CD14-positive monocyte (primary cell): Measurements from ENCODE around the gene BACE2. TPM values are rescaled to one million over a fixed set of nuclear protein-coding genes. Genes with fewer than 3 reads are reported as not detected.

Source experiments
- DNase-seq, 3 donors: peaks; one replicate each; pipeline ENCODE4 v3.0.0-alpha.2; 2011 to 2022
- H2AFZ ChIP-seq: 2 replicates; pipeline ENCODE4 v1.6.0; 2012; ENCODE audit warnings: mild to moderate bottlenecking, low read depth, low read length, inconsistent platforms; ENCODE audit not compliant: insufficient read depth, poor library complexity, severe bottlenecking
- H3K27ac ChIP-seq, 2 donors: 1 replicate in 1 of 2; 2 replicates in 1 of 2; pipeline ENCODE4 v1.5.1; 2012 to 2013; ENCODE audit warnings: low read length in 2 of 2, control low read depth in 1 of 2, inconsistent platforms in 1 of 2, low read depth in 1 of 2, mild to moderate bottlenecking in 1 of 2
- H3K27me3 ChIP-seq, 2 donors: one replicate each; pipeline versions ENCODE4 v1.6.0 to v1.6.1; 2011 to 2013; ENCODE audit warnings: low read length in 2 of 2; ENCODE audit not compliant: control insufficient read depth in 2 of 2, insufficient read depth in 2 of 2
- H3K36me3 ChIP-seq, 2 donors: replicated peaks in 1 of 2; 1 replicate in 1 of 2; 2 replicates in 1 of 2; pipeline versions ENCODE4 v1.5.1 to v1.6.1; 2012 to 2013; ENCODE audit warnings: low read length in 2 of 2, control low read depth in 1 of 2, inconsistent platforms in 1 of 2, mild to moderate bottlenecking in 1 of 2; ENCODE audit not compliant: insufficient read depth in 2 of 2, control insufficient read depth in 1 of 2
- H3K4me1 ChIP-seq, 2 donors: 1 replicate in 1 of 2; 2 replicates in 1 of 2; pipeline versions ENCODE4 v1.5.1 to v1.6.1; 2012 to 2013; ENCODE audit warnings: low read length in 2 of 2, control low read depth in 1 of 2, inconsistent platforms in 1 of 2, mild to moderate bottlenecking in 1 of 2, moderate library complexity in 1 of 2; ENCODE audit not compliant: insufficient read depth in 2 of 2, control insufficient read depth in 1 of 2
- H3K4me2 ChIP-seq: replicated peaks from 2 replicates; pipeline ENCODE3; 2012; ENCODE audit warnings: low read length, moderate library complexity, mild to moderate bottlenecking; ENCODE audit not compliant: poor library complexity, severe bottlenecking; ENCODE audit errors: extremely low read depth
- H3K4me3 ChIP-seq, 3 experiments: fragments of 200-600 bp in 1 of 3; sonication (generic) in 1 of 3; replicated peaks in 1 of 3; 1 replicate in 2 of 3; 2 replicates in 1 of 3; pipeline ENCODE4 v1.5.1; 2011 to 2013; ENCODE audit warnings: low read length in 3 of 3, mild to moderate bottlenecking in 3 of 3, control low read depth in 2 of 3, low read depth in 2 of 3, inconsistent platforms in 1 of 3, moderate library complexity in 1 of 3
- H3K79me2 ChIP-seq: 2 replicates; pipeline ENCODE4 v1.6.0; 2012; ENCODE audit warnings: mild to moderate bottlenecking, control low read depth, inconsistent platforms, low read length, moderate library complexity; ENCODE audit not compliant: insufficient read depth
- H3K9ac ChIP-seq: 2 replicates; pipeline ENCODE4 v1.6.0; 2017; ENCODE audit warnings: low read length, mild to moderate bottlenecking; ENCODE audit not compliant: insufficient read depth, poor library complexity, severe bottlenecking
- H3K9me3 ChIP-seq, 2 donors: replicated peaks in 1 of 2; 1 replicate in 1 of 2; 2 replicates in 1 of 2; pipeline versions ENCODE4 v1.5.1 to v1.6.1; 2012 to 2013; ENCODE audit warnings: low read length in 2 of 2, control low read depth in 1 of 2; ENCODE audit not compliant: control insufficient read depth in 1 of 2, insufficient read depth in 1 of 2
- H4K20me1 ChIP-seq: 2 replicates; pipeline ENCODE4 v1.6.0; 2012; ENCODE audit warnings: mild to moderate bottlenecking, low read length, control low read depth, moderate library complexity; ENCODE audit not compliant: insufficient read depth
- H3K27ac Mint-ChIP-seq, 7 donors: one replicate each; pipeline ENCODE4 v1.8.0; 2020; ENCODE audit warnings: mild to moderate bottlenecking in 7 of 7, mixed read lengths in 7 of 7, moderate library complexity in 6 of 7, inconsistent platforms in 2 of 7
- H3K27me3 Mint-ChIP-seq, 3 donors: one replicate each; pipeline ENCODE4 v1.8.0; 2021 to 2022; ENCODE audit warnings: low read depth in 3 of 3, mild to moderate bottlenecking in 3 of 3, mixed read lengths in 3 of 3, moderate library complexity in 3 of 3, inconsistent platforms in 1 of 3
- H3K36me3 Mint-ChIP-seq, 2 donors: one replicate each; pipeline ENCODE4 v1.8.0; 2020; ENCODE audit warnings: mixed read lengths in 2 of 2, inconsistent platforms in 1 of 2, mild to moderate bottlenecking in 1 of 2
- H3K4me1 Mint-ChIP-seq: one replicate; pipeline ENCODE4 v1.8.0; 2020; ENCODE audit warnings: mild to moderate bottlenecking, mixed read lengths
- H3K4me3 Mint-ChIP-seq, 2 donors: one replicate each; pipeline ENCODE4 v1.8.0; 2020; ENCODE audit warnings: mild to moderate bottlenecking in 2 of 2, mixed read lengths in 2 of 2, moderate library complexity in 1 of 2
- H3K9me3 Mint-ChIP-seq, 7 donors: one replicate each; pipeline ENCODE4 v1.8.0; 2020 to 2022; ENCODE audit warnings: mixed read lengths in 7 of 7, mild to moderate bottlenecking in 6 of 7, moderate library complexity in 6 of 7, inconsistent platforms in 2 of 7
- WGBS: methylation state at CpG from one replicate; pipeline ENCODE4 v1.1.5; 2013; ENCODE audit warnings: missing lambda C conversion rate; ENCODE audit not compliant: insufficient coverage; 5-methylcytosine and 5-hydroxymethylcytosine counted together
- intact Hi-C, 2 donors: fragments of 100-400 bp; cut with micrococcal nuclease; formaldehyde crosslinking; loops; one replicate each; pipeline versions ENCODE4 v1.15.0 to v1.15.1; 2023
- polyA plus RNA-seq, 3 donors: library from polyadenylated mRNA; depleted of rRNA in 1 of 3; unstranded in 2 of 3; stranded (reverse) in 1 of 3; fragments of 300-500 nt in 2 of 3; fragments of >200 nt in 1 of 3; fragmentation: Illumina TruSeq in 2 of 3; gene quantifications; 1 replicate in 2 of 3; 2 replicates in 1 of 3; pipeline ENCODE4 v1.2.3, GENCODE V29; 2012 to 2021
- TF ChIP-seq, protein P1 (sequence below): fragments of 200-600 bp; IDR thresholded peaks from one replicate; pipeline ENCODE4 v1.8.0; 2022; ENCODE audit warnings: antibody characterized with exemption, mild to moderate bottlenecking

The BACE2 gene
- polyA plus RNA-seq, 3 donors, result 0.05 to 0.26 TPM; not detected in 1

DNA sequence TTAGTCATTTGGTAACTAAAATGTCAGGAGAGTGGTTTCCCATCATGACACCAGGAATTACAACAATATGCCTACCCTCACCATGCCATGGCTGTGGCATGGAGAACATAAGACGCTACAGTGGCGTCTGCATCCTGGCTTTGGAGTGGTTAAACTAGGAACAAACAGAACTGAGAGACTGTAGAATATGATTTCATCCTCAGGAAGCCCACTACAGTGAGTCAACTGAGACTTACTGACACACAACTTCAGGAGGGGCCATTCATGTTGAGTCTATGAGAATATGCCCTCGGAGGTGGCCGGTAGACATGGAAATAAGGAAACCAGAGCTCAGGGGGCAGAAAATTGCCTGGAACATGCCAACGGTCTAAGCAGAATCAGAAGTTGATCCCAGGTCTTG lies 5.9 kb upstream of the BACE2 start:
- H3K4me1 Mint-ChIP-seq, result no peaks in the 10 kb centered on the region
- peaks cover 0 to 12% (median 9%) of the 10 kb centered on the region in 7 donors for H3K9me3 Mint-ChIP-seq
- DNase-seq, result no peak
- Histone ChIP-seq H3K27me3 (peaks cover 18 to 20% of the 10 kb centered on the region in 2 donors), H3K9ac (no peak overlapping the region), H4K20me1 (no peaks in the 10 kb centered on the region), H2AFZ (no peak overlapping the region), H3K9me3 (peaks cover 0 to 4% of the 10 kb centered on the region in 2 donors), H3K36me3 (no peaks in the 10 kb centered on the region), H3K4me2 (no peak overlapping the region), H3K79me2 (no peaks in the 10 kb centered on the region), H3K4me1 (no peaks in the 10 kb centered on the region), H3K27ac (no peak overlapping the region), H3K4me3 (no peak overlapping the region)
- H3K4me3 Mint-ChIP-seq, result no peak overlapping the region
- TF ChIP-seq, protein P1, sequence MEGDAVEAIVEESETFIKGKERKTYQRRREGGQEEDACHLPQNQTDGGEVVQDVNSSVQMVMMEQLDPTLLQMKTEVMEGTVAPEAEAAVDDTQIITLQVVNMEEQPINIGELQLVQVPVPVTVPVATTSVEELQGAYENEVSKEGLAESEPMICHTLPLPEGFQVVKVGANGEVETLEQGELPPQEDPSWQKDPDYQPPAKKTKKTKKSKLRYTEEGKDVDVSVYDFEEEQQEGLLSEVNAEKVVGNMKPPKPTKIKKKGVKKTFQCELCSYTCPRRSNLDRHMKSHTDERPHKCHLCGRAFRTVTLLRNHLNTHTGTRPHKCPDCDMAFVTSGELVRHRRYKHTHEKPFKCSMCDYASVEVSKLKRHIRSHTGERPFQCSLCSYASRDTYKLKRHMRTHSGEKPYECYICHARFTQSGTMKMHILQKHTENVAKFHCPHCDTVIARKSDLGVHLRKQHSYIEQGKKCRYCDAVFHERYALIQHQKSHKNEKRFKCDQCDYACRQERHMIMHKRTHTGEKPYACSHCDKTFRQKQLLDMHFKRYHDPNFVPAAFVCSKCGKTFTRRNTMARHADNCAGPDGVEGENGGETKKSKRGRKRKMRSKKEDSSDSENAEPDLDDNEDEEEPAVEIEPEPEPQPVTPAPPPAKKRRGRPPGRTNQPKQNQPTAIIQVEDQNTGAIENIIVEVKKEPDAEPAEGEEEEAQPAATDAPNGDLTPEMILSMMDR, result no peak
- H3K36me3 Mint-ChIP-seq, result no peaks in the 10 kb centered on the region
- no peak overlapping the region for H3K27ac Mint-ChIP-seq
- intact Hi-C loops, result no loop called here
- WGBS, result 100% methylated on average over 2 of the region's 5 CpGs
- peaks cover 20 to 33% (median 23%) of the 10 kb centered on the region in 3 donors for H3K27me3 Mint-ChIP-seq

DNA sequence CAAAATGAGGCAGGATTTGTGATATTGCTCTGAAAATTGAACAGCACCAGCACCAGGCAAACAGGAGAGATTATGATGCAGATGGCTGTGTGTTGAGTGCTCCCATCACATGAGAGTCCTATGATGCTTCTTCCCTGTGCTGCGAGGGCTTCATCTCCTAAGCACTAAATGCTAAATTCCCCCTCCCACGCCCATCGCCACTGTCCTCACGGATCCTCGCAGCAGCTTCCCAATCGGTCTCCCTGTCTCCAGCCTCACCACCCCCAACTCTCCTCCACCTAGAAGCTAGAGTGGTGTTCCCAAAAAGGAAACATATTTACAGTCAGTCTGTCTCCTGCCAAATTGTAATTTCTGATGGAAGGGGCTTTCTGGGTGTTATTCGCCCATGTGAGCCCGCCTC lies 4.9 kb upstream of the BACE2 start:
- H3K36me3 Mint-ChIP-seq, result no peaks in the 10 kb centered on the region

More for the DNA sequence above, 4.9 kb upstream of the BACE2 start:
- Histone ChIP-seq H3K9me3 (peaks cover 0 to 4% of the 10 kb centered on the region in 2 donors), H3K9ac (no peak overlapping the region), H3K4me1 (peaks cover 3 to 7% of the 10 kb centered on the region in 2 donors), H3K27me3 (peaks cover 20 to 26% of the 10 kb centered on the region in 2 donors), H3K36me3 (no peaks in the 10 kb centered on the region), H3K4me2 (no peak overlapping the region), H4K20me1 (no peaks in the 10 kb centered on the region), H3K4me3 (no peak overlapping the region), H2AFZ (no peak overlapping the region), H3K27ac (no peak overlapping the region), H3K79me2 (no peaks in the 10 kb centered on the region)
- 100% methylated on average over 7 of the region's 8 CpGs for WGBS
- no peaks in the 10 kb centered on the region for H3K4me1 Mint-ChIP-seq
- no peak for DNase-seq
- no peak overlapping the region for H3K4me3 Mint-ChIP-seq
- peaks cover 0 to 12% (median 9%) of the 10 kb centered on the region in 7 donors for H3K9me3 Mint-ChIP-seq
- intact Hi-C loops, result no loop called here
- TF ChIP-seq, protein P1, result no peak
- H3K27ac Mint-ChIP-seq, result no peak overlapping the region
- H3K27me3 Mint-ChIP-seq, result peaks cover 23 to 39% (median 29%) of the 10 kb centered on the region in 3 donors
